VCaP (cell line): ENCODE data around the gene EIF4EBP3.

Experiments
- H3K27ac ChIP-seq: fragments of 450-650 bp; 2 replicates; pipeline ENCODE4 v1.5.1; 2017
- TF ChIP-seq, protein P1 (sequence below): fragments of 450-650 bp; conservative IDR thresholded peaks from 2 replicates; pipeline ENCODE4 v1.5.1; 2017; ENCODE audit warnings: mild to moderate bottlenecking, moderate library complexity

EIF4EBP3 gene

DNA sequence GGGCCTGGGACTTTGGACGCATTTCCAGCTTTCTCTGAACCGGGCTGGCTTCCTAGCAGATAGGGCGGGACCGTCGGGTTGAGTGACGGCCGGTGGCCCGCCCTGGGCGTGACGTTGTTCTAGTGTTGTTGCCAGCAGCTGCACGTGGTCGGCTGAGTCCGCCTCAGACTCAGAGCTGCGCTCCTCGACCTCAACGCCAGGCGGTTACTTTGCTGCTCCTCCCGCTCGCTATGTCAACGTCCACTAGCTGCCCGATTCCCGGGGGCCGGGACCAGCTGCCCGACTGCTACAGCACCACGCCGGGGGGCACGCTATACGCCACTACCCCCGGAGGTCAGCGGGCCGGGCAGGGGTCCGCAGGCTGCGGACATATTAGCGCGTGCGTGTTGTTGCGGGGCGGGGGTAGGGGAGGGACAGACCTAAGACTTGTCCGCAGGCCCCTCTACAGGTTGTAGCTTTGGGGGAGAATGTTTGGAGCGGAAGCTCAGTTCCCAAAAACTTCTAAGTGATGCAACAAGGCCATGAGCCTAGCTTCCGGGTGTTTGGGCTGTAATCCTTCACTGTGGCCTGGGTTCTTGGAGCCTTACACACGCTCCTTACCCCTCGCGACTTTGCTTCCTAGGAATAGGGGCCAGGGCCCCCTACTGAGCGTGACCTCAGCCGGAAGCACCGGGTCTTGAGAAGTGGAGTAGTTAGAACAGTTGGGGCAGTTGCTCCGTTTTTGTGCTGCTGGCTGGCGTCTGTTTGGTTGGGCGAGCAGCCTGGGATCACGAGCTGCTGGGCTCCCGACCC, at the start of gene EIF4EBP3:
EIF4EBP3 (plus strand) TSS at position 155 of the 792 bp plus-strand sequence; CDS start at position 231, 76 bp downstream.
- H3K27ac ChIP-seq = peak within 1 kb of the TSS; percentile 84
- TF ChIP-seq, protein P1, sequence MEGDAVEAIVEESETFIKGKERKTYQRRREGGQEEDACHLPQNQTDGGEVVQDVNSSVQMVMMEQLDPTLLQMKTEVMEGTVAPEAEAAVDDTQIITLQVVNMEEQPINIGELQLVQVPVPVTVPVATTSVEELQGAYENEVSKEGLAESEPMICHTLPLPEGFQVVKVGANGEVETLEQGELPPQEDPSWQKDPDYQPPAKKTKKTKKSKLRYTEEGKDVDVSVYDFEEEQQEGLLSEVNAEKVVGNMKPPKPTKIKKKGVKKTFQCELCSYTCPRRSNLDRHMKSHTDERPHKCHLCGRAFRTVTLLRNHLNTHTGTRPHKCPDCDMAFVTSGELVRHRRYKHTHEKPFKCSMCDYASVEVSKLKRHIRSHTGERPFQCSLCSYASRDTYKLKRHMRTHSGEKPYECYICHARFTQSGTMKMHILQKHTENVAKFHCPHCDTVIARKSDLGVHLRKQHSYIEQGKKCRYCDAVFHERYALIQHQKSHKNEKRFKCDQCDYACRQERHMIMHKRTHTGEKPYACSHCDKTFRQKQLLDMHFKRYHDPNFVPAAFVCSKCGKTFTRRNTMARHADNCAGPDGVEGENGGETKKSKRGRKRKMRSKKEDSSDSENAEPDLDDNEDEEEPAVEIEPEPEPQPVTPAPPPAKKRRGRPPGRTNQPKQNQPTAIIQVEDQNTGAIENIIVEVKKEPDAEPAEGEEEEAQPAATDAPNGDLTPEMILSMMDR = peak; percentile 56

DNA sequence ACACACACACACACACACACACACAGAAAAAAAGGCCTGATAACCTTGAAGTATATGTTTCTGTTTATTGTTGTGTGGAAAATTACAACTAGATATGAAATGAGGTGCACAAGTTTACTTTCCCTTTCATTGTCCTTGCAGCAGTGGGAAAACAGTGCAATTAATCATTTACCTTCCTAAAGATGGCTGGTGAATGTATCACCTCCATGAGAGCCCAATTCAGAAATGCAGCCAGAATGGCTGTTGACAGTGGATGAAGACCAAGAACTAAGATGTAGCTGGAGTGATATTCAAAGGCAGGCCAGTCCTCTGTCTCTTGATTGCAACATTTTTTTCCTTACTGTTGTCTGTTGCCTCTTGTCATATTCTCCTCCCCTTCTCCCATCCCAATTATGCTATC, 49.6 kb upstream of the EIF4EBP3 start:
- peak overlapping the region; percentile 52 for H3K27ac ChIP-seq
- TF ChIP-seq, protein P1 = no peak

DNA sequence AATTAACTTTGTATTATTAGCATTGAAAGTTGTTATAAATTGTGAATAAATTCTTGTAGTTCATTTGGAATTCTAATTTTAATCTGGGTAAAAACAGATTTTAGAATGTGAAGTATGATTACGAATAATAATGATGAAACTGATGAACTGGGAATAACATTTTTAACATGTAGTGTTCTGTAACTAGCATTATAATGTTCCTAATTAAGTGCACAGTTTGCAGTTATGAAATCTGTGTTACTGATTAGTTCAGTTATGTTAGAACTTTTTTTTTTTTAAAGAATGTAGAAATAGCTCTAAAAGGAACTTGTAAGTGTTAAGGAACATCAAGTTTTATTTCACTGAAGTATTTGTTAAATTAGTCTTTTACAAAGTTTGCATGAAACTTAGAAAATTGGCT, 48.9 kb upstream of the EIF4EBP3 start:
- TF ChIP-seq, protein P1 = no peak
- H3K27ac ChIP-seq = peak overlapping the region; percentile 52

DNA sequence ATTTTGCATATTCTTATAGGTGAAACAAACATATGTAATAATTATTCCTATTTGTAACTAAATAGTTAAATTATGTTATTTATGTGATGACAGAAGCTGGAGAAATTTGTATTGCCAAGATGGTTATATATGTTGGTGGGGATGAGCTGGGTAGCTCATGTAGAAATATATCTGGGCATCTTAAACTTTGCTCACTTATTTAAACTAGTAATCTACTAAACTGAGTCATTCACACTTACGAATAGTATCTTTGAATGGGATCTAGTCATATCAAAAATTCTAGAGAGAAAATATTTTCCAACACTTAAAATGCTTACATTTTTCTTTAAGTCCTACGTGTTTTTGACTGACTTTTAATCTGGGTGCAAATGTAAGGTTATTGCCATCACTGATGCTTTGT, 44.6 kb upstream of the EIF4EBP3 start:
- H3K27ac ChIP-seq = no peak overlapping the region
- TF ChIP-seq, protein P1 = no peak

DNA sequence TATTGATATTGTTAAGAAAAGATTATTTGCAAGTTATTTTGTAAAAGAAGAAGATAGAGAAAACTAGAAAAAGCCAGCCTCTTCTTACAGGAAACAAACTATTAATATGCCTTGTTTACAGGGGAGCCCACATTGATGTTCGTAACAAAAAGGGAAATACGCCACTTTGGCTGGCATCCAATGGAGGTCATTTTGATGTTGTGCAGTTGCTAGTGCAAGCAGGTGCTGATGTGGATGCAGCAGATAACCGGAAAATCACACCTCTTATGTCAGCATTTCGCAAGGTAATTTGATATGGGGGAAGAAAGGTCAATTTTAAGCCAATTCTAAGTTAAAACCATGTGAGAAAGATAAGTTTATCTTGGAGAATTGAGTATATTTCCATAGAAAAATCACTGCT, 37.6 kb upstream of the EIF4EBP3 start:
- TF ChIP-seq, protein P1 = no peak
- no peak overlapping the region for H3K27ac ChIP-seq

DNA sequence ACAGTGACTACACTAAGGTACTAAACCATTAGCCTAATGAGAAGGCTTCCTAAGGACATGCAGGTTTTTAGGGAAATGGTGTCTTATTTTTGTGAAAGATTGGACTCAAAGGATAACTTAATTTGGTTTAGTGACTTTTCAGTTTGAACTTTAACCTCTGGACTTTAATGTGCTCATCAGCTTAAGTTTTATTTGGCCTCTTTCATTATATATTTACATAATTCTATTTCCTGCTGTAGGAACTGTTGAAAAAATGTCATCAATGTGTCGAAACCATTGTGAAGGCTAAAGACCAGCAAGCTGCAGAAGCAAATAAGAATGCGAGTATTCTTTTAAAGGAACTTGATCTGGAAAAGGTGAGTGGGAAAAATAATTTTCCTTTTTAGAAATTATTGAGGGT, 34.3 kb upstream of the EIF4EBP3 start:
- H3K27ac ChIP-seq = no peak overlapping the region
- TF ChIP-seq, protein P1 = no peak

DNA sequence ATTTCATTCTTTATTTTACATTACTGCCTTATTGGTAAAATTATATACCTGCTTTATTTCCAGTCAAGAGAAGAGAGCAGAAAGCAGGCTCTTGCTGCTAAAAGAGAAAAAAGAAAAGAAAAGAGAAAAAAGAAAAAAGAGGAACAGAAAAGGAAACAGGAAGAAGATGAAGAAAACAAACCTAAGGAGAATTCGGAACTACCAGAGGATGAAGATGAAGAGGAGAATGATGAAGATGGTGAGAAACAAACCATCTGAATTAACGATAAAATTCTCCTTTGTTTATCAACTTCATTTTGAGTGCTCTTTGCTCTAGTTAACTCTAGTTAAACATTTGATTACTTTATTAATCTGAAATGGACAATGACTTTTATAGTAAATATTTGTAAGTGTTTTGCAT, 23.5 kb upstream of the EIF4EBP3 start:
- TF ChIP-seq, protein P1 = no peak
- no peak overlapping the region for H3K27ac ChIP-seq
